Measurements from ENCODE around the gene ZYX.

ZYX gene

DNA sequence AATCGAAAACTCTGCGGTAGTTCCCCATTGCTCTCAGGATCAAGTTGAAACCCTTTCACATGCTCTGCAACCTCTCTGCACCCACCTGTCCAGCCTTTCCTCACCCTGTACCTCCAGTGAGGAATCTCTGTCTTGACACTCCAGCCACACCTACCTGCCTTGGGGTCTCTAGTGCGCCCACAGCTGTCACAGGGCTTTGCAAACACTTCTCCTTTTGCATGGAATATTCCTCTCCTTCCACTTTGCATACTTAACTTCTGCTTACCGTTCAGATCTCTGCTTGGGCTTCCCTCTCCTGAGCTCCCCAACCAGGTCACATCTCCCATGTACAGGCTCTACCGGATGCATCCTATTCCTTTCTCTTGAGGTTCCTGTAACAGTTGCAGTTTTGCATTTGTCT, 6.6 kb upstream of the ZYX start:
- no peaks in the 10 kb centered on the region for H3K9me3 ChIP-seq (ENCODE audit: control insufficient read depth in 5 of 5, low read length in 5 of 5)
- H3K27me3 ChIP-seq (ENCODE audit: control insufficient read depth in 5 of 5, insufficient read depth in 4 of 5, low read length in 5 of 5) = no peaks in the 10 kb centered on the region
- no peaks in the 10 kb centered on the region for H3K36me3 ChIP-seq (ENCODE audit: control insufficient read depth in 5 of 5, insufficient read depth in 5 of 5, low read length in 5 of 5)
- H3K4me3 ChIP-seq (ENCODE audit: low read depth in 1 of 5, low read length in 5 of 5) = no peak overlapping the region
- H3K9ac ChIP-seq (ENCODE audit: low read length in 5 of 5) = no peak overlapping the region
- H3K4me1 ChIP-seq (ENCODE audit: control insufficient read depth in 5 of 5, insufficient read depth in 5 of 5, low read length in 5 of 5) = peaks cover 0 to 37% (median 12%) of the 10 kb centered on the region in 5 donors
- H3K27ac ChIP-seq (ENCODE audit: low read depth, low read length) = no peak overlapping the region

DNA sequence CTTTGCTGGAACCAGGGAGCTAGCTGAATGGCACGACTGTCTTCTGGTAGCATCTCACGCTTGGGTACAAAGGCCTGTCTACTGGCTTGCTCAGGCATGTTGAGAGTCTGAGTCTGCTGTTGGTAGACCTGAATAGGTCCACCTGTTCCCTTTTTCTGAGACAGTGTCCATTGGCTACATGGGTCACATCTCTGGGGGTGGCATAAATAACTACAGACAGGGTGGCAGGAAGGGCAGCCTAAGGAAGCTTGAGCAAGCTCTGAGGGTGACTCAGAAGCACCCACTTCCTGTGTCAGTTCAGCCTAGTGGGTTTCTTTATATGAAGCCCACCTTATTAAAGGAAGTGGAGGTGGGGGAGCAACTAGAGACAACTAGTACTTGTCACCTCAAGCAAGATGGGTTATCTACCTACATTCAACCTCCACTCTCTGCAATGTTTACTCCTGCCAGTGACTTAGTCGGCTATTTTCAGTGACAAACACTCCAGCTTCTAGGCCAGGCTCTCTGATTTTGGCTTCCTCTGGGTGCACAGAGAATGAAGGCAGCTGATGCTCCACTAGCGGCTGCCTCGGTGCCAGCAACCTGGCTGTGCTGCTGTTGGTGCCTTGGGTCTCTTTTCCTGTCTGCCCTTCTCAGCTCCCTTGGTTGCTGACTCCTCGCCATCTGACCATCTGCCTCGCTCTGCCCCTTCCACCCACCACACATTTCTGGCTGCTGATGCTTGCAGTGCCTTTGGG, 5.7 kb upstream of the ZYX start:
- peaks cover 0 to 45% (median 16%) of the 10 kb centered on the region in 5 donors for H3K4me1 ChIP-seq (ENCODE audit: control insufficient read depth in 5 of 5, insufficient read depth in 5 of 5, low read length in 5 of 5)
- no peak overlapping the region for H3K27ac ChIP-seq (ENCODE audit: low read depth, low read length)
- no peak overlapping the region for H3K9ac ChIP-seq (ENCODE audit: low read length in 5 of 5)
- H3K9me3 ChIP-seq (ENCODE audit: control insufficient read depth in 5 of 5, low read length in 5 of 5) = no peaks in the 10 kb centered on the region
- H3K4me3 ChIP-seq (ENCODE audit: low read depth in 1 of 5, low read length in 5 of 5) = no peak overlapping the region
- H3K36me3 ChIP-seq (ENCODE audit: control insufficient read depth in 5 of 5, insufficient read depth in 5 of 5, low read length in 5 of 5) = no peaks in the 10 kb centered on the region
- H3K27me3 ChIP-seq (ENCODE audit: control insufficient read depth in 5 of 5, insufficient read depth in 4 of 5, low read length in 5 of 5) = no peaks in the 10 kb centered on the region

DNA sequence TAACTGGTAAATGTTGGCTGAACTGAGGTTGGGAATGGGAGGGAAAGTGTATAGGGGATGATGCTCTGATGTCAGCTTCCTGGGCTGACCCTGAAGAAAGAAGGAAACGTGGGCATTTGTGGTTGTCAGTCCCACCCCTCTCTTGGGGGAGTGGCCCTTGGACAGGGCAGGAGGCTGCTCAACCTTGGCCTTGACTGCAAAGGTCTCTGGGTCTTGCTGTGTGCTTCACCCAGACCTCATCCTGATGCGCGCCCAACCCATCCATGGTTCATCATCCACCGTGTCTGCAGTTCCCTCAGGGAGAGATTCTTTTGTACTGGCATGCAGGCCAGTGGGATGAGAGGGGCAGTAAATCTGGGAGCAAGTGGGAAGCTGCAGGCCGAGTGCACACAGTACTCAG, 4.7 kb upstream of the ZYX start:
- Histone ChIP-seq H3K36me3 (ENCODE audit: control insufficient read depth in 5 of 5, insufficient read depth in 5 of 5, low read length in 5 of 5) (no peaks in the 10 kb centered on the region), H3K27me3 (ENCODE audit: control insufficient read depth in 5 of 5, insufficient read depth in 4 of 5, low read length in 5 of 5) (no peaks in the 10 kb centered on the region), H3K27ac (ENCODE audit: low read depth, low read length) (no peak overlapping the region), H3K4me3 (ENCODE audit: low read depth in 1 of 5, low read length in 5 of 5) (no peak overlapping the region), H3K9ac (ENCODE audit: low read length in 5 of 5) (no peak overlapping the region), H3K9me3 (ENCODE audit: control insufficient read depth in 5 of 5, low read length in 5 of 5) (no peaks in the 10 kb centered on the region), H3K4me1 (ENCODE audit: control insufficient read depth in 5 of 5, insufficient read depth in 5 of 5, low read length in 5 of 5) (peaks cover 0 to 48% (median 16%) of the 10 kb centered on the region in 5 donors)

- Histone ChIP-seq H3K9ac (ENCODE audit: low read length in 5 of 5) (peak overlapping the region; percentile 52 to 98 (median 93)), H3K27me3 (ENCODE audit: control insufficient read depth in 5 of 5, insufficient read depth in 4 of 5, low read length in 5 of 5) (no peaks in the 10 kb centered on the region), H3K9me3 (ENCODE audit: control insufficient read depth in 5 of 5, low read length in 5 of 5) (no peaks in the 10 kb centered on the region), H3K4me3 (ENCODE audit: low read depth in 1 of 5, low read length in 5 of 5) (peak overlapping the region; percentile 63 to 88 (median 84)), H3K4me1 (ENCODE audit: control insufficient read depth in 5 of 5, insufficient read depth in 5 of 5, low read length in 5 of 5) (peaks cover 7 to 60% (median 48%) of the 10 kb centered on the region in 5 donors), H3K27ac (ENCODE audit: low read depth, low read length) (peak overlapping the region; percentile 96), H3K36me3 (ENCODE audit: control insufficient read depth in 5 of 5, insufficient read depth in 5 of 5, low read length in 5 of 5) (peaks cover 0 to 10% (median 0%) of the 10 kb centered on the region in 5 donors)
Observed at GRCh38 chr7:143379611-143380259, 1.4 kb upstream of the ZYX start.

DNA sequence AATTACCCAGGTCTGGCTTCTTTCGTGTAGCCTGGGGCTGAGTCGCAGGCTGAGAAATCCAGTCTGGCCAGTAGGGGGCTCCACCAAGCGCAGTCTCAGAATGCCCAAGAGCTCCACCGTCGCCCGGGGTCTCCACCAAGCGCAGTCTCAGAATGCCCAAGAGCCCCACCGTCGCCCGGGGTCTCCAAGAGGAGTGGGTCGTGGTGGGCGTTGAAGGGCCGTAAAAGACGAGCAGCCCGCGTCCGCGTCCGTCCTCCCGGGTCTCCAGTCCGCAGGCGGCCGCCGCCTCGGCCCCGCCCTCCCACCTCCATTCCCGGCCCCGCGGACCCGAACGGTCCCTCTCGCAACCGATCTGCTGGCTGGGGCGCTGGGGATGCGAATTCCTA, 892 bp upstream of the ZYX start:
- peaks cover 0 to 14% (median 2%) of the 10 kb centered on the region in 5 donors for H3K36me3 ChIP-seq (ENCODE audit: control insufficient read depth in 5 of 5, insufficient read depth in 5 of 5, low read length in 5 of 5)
- H3K4me1 ChIP-seq (ENCODE audit: control insufficient read depth in 5 of 5, insufficient read depth in 5 of 5, low read length in 5 of 5) = peaks cover 8 to 60% (median 50%) of the 10 kb centered on the region in 5 donors
- no peaks in the 10 kb centered on the region for H3K9me3 ChIP-seq (ENCODE audit: control insufficient read depth in 5 of 5, low read length in 5 of 5)
- H3K27me3 ChIP-seq (ENCODE audit: control insufficient read depth in 5 of 5, insufficient read depth in 4 of 5, low read length in 5 of 5) = no peaks in the 10 kb centered on the region
- peak overlapping the region; percentile 81 to 98 (median 93) for H3K9ac ChIP-seq (ENCODE audit: low read length in 5 of 5)
- H3K27ac ChIP-seq (ENCODE audit: low read depth, low read length) = peak overlapping the region; percentile 96
- peak overlapping the region; percentile 63 to 88 (median 84) for H3K4me3 ChIP-seq (ENCODE audit: low read depth in 1 of 5, low read length in 5 of 5)

DNA sequence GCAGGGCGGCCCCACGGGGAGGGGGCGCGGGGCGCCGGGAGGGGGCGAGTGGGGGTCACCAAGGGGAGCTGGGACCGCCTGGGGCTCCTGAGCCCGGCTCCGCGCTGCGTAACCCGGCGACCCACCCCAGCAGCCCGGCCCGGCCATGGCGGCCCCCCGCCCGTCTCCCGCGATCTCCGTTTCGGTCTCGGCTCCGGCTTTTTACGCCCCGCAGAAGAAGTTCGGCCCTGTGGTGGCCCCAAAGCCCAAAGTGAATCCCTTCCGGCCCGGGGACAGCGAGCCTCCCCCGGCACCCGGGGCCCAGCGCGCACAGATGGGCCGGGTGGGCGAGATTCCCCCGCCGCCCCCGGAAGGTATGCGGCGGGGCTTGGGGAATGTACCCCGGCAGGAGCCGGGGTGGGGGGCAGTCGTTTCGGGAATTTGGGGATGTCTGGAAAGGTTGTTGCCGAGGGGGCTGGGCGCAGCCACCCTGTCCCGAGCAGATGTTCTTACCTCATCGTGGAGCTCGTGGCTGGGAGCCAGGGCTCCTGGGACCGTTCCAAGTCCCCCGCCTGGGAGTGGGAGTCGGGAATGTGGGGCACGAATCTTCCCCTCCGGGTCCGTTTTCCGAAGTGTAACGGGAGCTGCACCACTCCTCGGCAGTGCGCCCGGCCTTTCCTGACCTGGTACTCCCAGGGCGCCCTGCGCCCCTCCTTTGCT, 431 bp downstream of the ZYX start:
- peaks cover 0 to 18% (median 2%) of the 10 kb centered on the region in 5 donors for H3K36me3 ChIP-seq (ENCODE audit: control insufficient read depth in 5 of 5, insufficient read depth in 5 of 5, low read length in 5 of 5)
- H3K9ac ChIP-seq (ENCODE audit: low read length in 5 of 5) = peak overlapping the region; percentile 22 to 94 (median 89)
- H3K4me3 ChIP-seq (ENCODE audit: low read depth in 1 of 5, low read length in 5 of 5) = peak overlapping the region; percentile 75 to 88 (median 84)
- no peaks in the 10 kb centered on the region for H3K27me3 ChIP-seq (ENCODE audit: control insufficient read depth in 5 of 5, insufficient read depth in 4 of 5, low read length in 5 of 5)
- H3K9me3 ChIP-seq (ENCODE audit: control insufficient read depth in 5 of 5, low read length in 5 of 5) = no peaks in the 10 kb centered on the region
- peak overlapping the region; percentile 90 for H3K27ac ChIP-seq (ENCODE audit: low read depth, low read length)
- H3K4me1 ChIP-seq (ENCODE audit: control insufficient read depth in 5 of 5, insufficient read depth in 5 of 5, low read length in 5 of 5) = peaks cover 9 to 65% (median 60%) of the 10 kb centered on the region in 5 donors

- Histone ChIP-seq H3K9ac (ENCODE audit: low read length in 5 of 5) (peak overlapping the region; percentile 22 to 94 (median 89)), H3K27me3 (ENCODE audit: control insufficient read depth in 5 of 5, insufficient read depth in 4 of 5, low read length in 5 of 5) (no peaks in the 10 kb centered on the region), H3K4me1 (ENCODE audit: control insufficient read depth in 5 of 5, insufficient read depth in 5 of 5, low read length in 5 of 5) (peaks cover 9 to 72% (median 65%) of the 10 kb centered on the region in 5 donors), H3K27ac (ENCODE audit: low read depth, low read length) (peak overlapping the region; percentile 90), H3K36me3 (ENCODE audit: control insufficient read depth in 5 of 5, insufficient read depth in 5 of 5, low read length in 5 of 5) (peaks cover 0 to 24% (median 2%) of the 10 kb centered on the region in 5 donors), H3K9me3 (ENCODE audit: control insufficient read depth in 5 of 5, low read length in 5 of 5) (no peaks in the 10 kb centered on the region), H3K4me3 (ENCODE audit: low read depth in 1 of 5, low read length in 5 of 5) (peak overlapping the region; percentile 75 to 88 (median 84))
Observed at GRCh38 chr7:143382126-143382790, 1.1 kb downstream of the ZYX start.

GRCh38 chr7:143382791-143383641, 1.9 kb downstream of the ZYX start:
- H3K9me3 ChIP-seq (ENCODE audit: control insufficient read depth in 5 of 5, low read length in 5 of 5) = no peaks in the 10 kb centered on the region
- peak overlapping the region; percentile 90 for H3K27ac ChIP-seq (ENCODE audit: low read depth, low read length)
- peaks cover 0 to 31% (median 9%) of the 10 kb centered on the region in 5 donors for H3K36me3 ChIP-seq (ENCODE audit: control insufficient read depth in 5 of 5, insufficient read depth in 5 of 5, low read length in 5 of 5)
- peak overlapping the region; percentile 22 to 94 (median 89) for H3K9ac ChIP-seq (ENCODE audit: low read length in 5 of 5)
- H3K4me1 ChIP-seq (ENCODE audit: control insufficient read depth in 5 of 5, insufficient read depth in 5 of 5, low read length in 5 of 5) = peaks cover 9 to 76% (median 65%) of the 10 kb centered on the region in 5 donors
- no peaks in the 10 kb centered on the region for H3K27me3 ChIP-seq (ENCODE audit: control insufficient read depth in 5 of 5, insufficient read depth in 4 of 5, low read length in 5 of 5)
- peak overlapping the region; percentile 74 to 88 (median 84) for H3K4me3 ChIP-seq (ENCODE audit: low read depth in 1 of 5, low read length in 5 of 5)

DNA sequence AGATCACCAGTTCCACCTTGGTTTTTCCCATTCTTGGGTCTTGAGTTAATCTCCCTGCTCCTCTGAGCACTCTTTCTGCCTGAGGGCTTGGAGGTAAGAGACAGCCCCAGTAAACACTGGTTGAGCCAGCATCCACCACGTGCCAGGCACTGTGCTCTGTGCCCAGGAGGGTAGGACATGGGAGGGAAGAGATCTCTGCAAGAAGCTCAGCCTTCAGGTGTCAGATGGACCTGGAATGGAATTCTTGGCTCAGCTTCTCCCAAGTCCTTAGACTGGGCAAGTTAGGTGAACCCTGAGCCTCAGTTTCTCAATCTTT, 2.5 kb downstream of the ZYX start:
- Histone ChIP-seq H3K9ac (ENCODE audit: low read length in 5 of 5) (no peak overlapping the region), H3K9me3 (ENCODE audit: control insufficient read depth in 5 of 5, low read length in 5 of 5) (no peaks in the 10 kb centered on the region), H3K4me1 (ENCODE audit: control insufficient read depth in 5 of 5, insufficient read depth in 5 of 5, low read length in 5 of 5) (peaks cover 9 to 76% (median 65%) of the 10 kb centered on the region in 5 donors), H3K4me3 (ENCODE audit: low read depth in 1 of 5, low read length in 5 of 5) (peak overlapping the region; percentile 12 to 88 (median 36)), H3K27ac (ENCODE audit: low read depth, low read length) (peak overlapping the region; percentile 35), H3K36me3 (ENCODE audit: control insufficient read depth in 5 of 5, insufficient read depth in 5 of 5, low read length in 5 of 5) (peaks cover 0 to 37% (median 15%) of the 10 kb centered on the region in 5 donors), H3K27me3 (ENCODE audit: control insufficient read depth in 5 of 5, insufficient read depth in 4 of 5, low read length in 5 of 5) (no peaks in the 10 kb centered on the region)

Measured in subcutaneous abdominal adipose tissue (tissue), 5 donors.